ENCODE results near the gene BRME1. TPM values are rescaled to one million over a fixed set of nuclear protein-coding genes. Genes with fewer than 3 reads are reported as not detected.
A peak's percentile ranks its signal among the peaks of the same experiment; 100 is the strongest.

The BRME1 gene
- total and polyA plus RNA-seq, 2 of the 13 experiments (the other 11 are each of a cell fraction or from before 2014, with no cell fraction given) = 0.74 to 1.5 TPM

DNA sequence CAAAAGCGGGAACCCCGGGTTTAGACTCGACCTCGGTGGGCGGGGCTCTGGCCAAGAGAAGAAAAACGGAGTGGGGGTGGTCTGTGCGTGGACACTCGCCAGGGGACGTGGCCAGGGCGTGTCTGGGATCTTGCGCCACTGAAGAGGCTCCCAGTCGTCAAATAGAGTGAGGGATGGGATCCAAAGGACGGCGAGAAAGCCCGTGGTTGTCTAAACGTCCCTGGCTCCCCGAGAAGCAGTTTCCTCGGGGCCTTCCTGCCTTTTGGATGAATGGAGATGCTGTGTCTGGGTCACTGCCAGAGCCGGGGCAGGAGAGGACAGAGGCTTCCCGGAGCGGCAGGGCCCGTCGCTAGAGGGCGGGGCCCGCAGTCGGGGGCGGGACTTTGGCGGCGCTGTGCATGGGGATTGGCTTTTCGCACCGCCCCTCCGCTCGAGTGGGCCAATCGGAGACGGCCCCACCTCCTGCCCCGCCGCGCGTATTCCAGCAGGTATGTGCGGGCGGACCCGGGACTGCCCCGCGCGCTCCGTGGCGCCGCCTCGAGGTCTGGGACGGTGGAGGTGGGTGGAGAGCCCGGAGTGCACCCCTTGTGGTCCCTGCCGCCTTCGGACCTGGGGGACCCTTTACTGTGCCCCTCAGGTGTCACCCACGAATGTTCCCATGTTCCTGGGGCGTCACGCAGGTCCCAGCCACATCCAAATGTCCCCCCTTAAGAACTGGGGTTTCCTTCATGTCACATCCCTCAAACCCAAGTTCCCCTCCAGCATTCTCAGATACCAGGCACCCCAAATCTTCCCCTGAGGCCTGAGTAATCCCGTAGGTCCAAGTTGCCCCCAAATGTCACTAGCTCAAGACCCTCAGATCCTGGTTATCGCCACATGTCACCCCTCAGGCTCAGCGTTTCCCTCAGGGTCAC is 72.3 kb downstream of the BRME1 start (continued):
- TF ChIP-seq, protein P1, sequence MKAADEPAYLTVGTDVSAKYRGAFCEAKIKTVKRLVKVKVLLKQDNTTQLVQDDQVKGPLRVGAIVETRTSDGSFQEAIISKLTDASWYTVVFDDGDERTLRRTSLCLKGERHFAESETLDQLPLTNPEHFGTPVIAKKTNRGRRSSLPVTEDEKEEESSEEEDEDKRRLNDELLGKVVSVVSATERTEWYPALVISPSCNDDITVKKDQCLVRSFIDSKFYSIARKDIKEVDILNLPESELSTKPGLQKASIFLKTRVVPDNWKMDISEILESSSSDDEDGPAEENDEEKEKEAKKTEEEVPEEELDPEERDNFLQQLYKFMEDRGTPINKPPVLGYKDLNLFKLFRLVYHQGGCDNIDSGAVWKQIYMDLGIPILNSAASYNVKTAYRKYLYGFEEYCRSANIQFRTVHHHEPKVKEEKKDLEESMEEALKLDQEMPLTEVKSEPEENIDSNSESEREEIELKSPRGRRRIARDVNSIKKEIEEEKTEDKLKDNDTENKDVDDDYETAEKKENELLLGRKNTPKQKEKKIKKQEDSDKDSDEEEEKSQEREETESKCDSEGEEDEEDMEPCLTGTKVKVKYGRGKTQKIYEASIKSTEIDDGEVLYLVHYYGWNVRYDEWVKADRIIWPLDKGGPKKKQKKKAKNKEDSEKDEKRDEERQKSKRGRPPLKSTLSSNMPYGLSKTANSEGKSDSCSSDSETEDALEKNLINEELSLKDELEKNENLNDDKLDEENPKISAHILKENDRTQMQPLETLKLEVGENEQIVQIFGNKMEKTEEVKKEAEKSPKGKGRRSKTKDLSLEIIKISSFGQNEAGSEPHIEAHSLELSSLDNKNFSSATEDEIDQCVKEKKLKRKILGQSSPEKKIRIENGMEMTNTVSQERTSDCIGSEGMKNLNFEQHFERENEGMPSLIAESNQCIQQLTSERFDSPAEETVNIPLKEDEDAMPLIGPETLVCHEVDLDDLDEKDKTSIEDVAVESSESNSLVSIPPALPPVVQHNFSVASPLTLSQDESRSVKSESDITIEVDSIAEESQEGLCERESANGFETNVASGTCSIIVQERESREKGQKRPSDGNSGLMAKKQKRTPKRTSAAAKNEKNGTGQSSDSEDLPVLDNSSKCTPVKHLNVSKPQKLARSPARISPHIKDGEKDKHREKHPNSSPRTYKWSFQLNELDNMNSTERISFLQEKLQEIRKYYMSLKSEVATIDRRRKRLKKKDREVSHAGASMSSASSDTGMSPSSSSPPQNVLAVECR (CRISPR knock-in tag; IDR thresholded peaks at IDR 0.05; ENCODE audit: borderline replicate concordance) = peak; percentile 43; the same call in 1 of the 2 replicates
- TF ChIP-seq, protein P2, sequence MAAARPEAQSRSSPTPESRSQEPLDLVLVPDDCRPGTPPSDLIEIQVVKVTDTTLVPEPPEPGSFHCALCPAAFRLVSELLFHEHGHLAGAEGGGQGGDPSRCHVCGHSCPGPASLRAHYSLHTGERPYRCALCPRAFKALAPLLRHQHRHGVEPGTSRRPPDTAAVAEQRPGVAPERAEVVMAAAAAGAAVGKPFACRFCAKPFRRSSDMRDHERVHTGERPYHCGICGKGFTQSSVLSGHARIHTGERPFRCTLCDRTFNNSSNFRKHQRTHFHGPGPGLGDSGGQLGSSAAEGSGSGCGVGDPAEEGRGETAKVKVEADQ (CRISPR knock-in tag; IDR thresholded peaks at IDR 0.05; ENCODE audit: borderline replicate concordance) = 0 out of 2 replicates have a peak, but pooled peaks have one; percentile 57
- TF ChIP-seq SOX6 (IDR thresholded peaks at IDR 0.05) = no peak
- TF ChIP-seq SOX6 (CRISPR knock-in tag; IDR thresholded peaks at IDR 0.05) = 0 out of 2 replicates have a peak, but pooled peaks have one; percentile 33
- no peak for TF ChIP-seq NONO (IDR thresholded peaks at IDR 0.05)
- peak; percentile 59 for TF ChIP-seq NONO (CRISPR knock-in tag; conservative IDR thresholded peaks at IDR 0.05)
- 0 out of 2 replicates have a peak, but pooled peaks have one; percentile 52 for TF ChIP-seq DR1 (CRISPR knock-in tag; IDR thresholded peaks at IDR 0.05)
- TF ChIP-seq, protein P3, sequence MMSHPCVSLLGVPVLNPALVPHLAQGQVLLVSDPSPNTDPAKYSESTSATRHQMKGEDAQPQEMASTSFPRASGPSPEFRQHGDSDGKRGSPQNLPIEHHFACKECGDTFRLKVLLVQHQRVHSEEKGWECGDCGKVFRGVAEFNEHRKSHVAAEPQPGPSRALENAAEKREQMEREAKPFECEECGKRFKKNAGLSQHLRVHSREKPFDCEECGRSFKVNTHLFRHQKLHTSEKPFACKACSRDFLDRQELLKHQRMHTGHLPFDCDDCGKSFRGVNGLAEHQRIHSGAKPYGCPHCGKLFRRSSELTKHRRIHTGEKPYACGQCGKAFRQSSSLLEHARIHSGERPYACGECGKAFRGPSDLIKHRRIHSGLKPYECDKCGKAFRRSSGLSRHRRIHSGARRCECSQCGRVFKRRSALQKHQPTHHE (CRISPR knock-in tag; IDR thresholded peaks at IDR 0.05; ENCODE audit: borderline replicate concordance) = 0 out of 2 replicates have a peak, but pooled peaks have one; percentile 52
- peak; percentile 26 to 58; a peak in 2 of 4 replicates for TF ChIP-seq POLR2A (IDR thresholded peaks at IDR 0.05; ENCODE audit: insufficient read depth in 1 of 2, low read depth in 2 of 2, low read length in 2 of 2)
- TF ChIP-seq, protein P4, sequence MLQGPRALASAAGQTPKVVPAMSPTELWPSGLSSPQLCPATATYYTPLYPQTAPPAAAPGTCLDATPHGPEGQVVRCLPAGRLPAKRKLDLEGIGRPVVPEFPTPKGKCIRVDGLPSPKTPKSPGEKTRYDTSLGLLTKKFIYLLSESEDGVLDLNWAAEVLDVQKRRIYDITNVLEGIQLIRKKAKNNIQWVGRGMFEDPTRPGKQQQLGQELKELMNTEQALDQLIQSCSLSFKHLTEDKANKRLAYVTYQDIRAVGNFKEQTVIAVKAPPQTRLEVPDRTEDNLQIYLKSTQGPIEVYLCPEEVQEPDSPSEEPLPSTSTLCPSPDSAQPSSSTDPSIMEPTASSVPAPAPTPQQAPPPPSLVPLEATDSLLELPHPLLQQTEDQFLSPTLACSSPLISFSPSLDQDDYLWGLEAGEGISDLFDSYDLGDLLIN (CRISPR knock-in tag; IDR thresholded peaks at IDR 0.05; ENCODE audit: borderline replicate concordance) = peak; percentile 24; the same call in 1 of the 2 replicates
- TF ChIP-seq GFI1 (CRISPR knock-in tag; IDR thresholded peaks at IDR 0.05; ENCODE audit: borderline replicate concordance) = peak; percentile 65; the same call in 1 of the 2 replicates
- TF ChIP-seq HNRNPLL (IDR thresholded peaks at IDR 0.05; ENCODE audit: low read depth, low read length, poor library complexity, severe bottlenecking) = peak; percentile 54
- TF ChIP-seq SNAPC2 (CRISPR knock-in tag; IDR thresholded peaks at IDR 0.05) = no peak
- TF ChIP-seq CHD2 (IDR thresholded peaks at IDR 0.05; ENCODE audit: low read depth, low read length) = peak; percentile 57; the same call in 1 of the 2 replicates
- TF ChIP-seq REL (CRISPR knock-in tag; conservative IDR thresholded peaks at IDR 0.05) = no peak
- TF ChIP-seq, protein P5, sequence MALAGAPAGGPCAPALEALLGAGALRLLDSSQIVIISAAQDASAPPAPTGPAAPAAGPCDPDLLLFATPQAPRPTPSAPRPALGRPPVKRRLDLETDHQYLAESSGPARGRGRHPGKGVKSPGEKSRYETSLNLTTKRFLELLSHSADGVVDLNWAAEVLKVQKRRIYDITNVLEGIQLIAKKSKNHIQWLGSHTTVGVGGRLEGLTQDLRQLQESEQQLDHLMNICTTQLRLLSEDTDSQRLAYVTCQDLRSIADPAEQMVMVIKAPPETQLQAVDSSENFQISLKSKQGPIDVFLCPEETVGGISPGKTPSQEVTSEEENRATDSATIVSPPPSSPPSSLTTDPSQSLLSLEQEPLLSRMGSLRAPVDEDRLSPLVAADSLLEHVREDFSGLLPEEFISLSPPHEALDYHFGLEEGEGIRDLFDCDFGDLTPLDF (CRISPR knock-in tag; IDR thresholded peaks at IDR 0.05) = peak; percentile 74; the same call in 1 of the 2 replicates
- TF ChIP-seq NFYB (CRISPR knock-in tag; IDR thresholded peaks at IDR 0.05) = peak; percentile 99
- TF ChIP-seq, protein P6, sequence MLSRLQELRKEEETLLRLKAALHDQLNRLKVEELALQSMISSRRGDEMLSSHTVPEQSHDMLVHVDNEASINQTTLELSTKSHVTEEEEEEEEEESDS (CRISPR knock-in tag; IDR thresholded peaks at IDR 0.05; ENCODE audit: borderline replicate concordance) = no peak
